ENCODE measurements around the gene LUC7L2. TPM values are rescaled to one million over a fixed set of nuclear protein-coding genes. Genes with fewer than 3 reads are reported as not detected.

LUC7L2 gene
- total and polyA plus RNA-seq, 2 of the 8 experiments (the other 6 are each of a cell fraction or from before 2014, with no cell fraction given): 22.9 to 67.8 TPM

DNA sequence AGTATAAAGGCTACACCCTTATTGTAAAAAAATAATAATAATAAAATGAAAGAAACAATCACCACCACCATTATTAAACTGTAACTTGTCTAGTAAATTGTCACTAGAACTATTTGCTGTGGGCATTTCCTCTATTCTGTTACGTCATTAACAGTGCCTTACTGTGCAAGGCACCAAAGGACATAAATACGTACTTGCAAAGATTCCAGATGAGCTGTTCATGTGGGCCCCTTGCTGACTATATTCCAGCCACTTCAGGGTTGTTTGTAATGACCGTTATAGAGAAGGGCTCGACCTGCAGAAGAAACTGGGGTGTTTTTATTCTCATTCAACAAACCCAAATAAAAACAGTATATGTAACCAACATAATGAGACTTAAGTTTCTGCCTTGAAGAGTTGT lies 63.4 kb downstream of the LUC7L2 start (continued):
- TF ChIP-seq ASH2L (IDR thresholded peaks at IDR 0.05; ENCODE audit: low read length) (no peak), BCL11A (IDR thresholded peaks at IDR 0.05; ENCODE audit: low read depth in 2 of 2, low read length in 2 of 2) (no peak), SP4 (IDR thresholded peaks at IDR 0.05; ENCODE audit: low read length) (no peak), SAP30 (IDR thresholded peaks at IDR 0.05; ENCODE audit: insufficient read depth, insufficient replicate concordance, low read length) (no peak), CHD1 (IDR thresholded peaks at IDR 0.05; ENCODE audit: low read depth, low read length) (no peak)
- TF ChIP-seq, protein P1, sequence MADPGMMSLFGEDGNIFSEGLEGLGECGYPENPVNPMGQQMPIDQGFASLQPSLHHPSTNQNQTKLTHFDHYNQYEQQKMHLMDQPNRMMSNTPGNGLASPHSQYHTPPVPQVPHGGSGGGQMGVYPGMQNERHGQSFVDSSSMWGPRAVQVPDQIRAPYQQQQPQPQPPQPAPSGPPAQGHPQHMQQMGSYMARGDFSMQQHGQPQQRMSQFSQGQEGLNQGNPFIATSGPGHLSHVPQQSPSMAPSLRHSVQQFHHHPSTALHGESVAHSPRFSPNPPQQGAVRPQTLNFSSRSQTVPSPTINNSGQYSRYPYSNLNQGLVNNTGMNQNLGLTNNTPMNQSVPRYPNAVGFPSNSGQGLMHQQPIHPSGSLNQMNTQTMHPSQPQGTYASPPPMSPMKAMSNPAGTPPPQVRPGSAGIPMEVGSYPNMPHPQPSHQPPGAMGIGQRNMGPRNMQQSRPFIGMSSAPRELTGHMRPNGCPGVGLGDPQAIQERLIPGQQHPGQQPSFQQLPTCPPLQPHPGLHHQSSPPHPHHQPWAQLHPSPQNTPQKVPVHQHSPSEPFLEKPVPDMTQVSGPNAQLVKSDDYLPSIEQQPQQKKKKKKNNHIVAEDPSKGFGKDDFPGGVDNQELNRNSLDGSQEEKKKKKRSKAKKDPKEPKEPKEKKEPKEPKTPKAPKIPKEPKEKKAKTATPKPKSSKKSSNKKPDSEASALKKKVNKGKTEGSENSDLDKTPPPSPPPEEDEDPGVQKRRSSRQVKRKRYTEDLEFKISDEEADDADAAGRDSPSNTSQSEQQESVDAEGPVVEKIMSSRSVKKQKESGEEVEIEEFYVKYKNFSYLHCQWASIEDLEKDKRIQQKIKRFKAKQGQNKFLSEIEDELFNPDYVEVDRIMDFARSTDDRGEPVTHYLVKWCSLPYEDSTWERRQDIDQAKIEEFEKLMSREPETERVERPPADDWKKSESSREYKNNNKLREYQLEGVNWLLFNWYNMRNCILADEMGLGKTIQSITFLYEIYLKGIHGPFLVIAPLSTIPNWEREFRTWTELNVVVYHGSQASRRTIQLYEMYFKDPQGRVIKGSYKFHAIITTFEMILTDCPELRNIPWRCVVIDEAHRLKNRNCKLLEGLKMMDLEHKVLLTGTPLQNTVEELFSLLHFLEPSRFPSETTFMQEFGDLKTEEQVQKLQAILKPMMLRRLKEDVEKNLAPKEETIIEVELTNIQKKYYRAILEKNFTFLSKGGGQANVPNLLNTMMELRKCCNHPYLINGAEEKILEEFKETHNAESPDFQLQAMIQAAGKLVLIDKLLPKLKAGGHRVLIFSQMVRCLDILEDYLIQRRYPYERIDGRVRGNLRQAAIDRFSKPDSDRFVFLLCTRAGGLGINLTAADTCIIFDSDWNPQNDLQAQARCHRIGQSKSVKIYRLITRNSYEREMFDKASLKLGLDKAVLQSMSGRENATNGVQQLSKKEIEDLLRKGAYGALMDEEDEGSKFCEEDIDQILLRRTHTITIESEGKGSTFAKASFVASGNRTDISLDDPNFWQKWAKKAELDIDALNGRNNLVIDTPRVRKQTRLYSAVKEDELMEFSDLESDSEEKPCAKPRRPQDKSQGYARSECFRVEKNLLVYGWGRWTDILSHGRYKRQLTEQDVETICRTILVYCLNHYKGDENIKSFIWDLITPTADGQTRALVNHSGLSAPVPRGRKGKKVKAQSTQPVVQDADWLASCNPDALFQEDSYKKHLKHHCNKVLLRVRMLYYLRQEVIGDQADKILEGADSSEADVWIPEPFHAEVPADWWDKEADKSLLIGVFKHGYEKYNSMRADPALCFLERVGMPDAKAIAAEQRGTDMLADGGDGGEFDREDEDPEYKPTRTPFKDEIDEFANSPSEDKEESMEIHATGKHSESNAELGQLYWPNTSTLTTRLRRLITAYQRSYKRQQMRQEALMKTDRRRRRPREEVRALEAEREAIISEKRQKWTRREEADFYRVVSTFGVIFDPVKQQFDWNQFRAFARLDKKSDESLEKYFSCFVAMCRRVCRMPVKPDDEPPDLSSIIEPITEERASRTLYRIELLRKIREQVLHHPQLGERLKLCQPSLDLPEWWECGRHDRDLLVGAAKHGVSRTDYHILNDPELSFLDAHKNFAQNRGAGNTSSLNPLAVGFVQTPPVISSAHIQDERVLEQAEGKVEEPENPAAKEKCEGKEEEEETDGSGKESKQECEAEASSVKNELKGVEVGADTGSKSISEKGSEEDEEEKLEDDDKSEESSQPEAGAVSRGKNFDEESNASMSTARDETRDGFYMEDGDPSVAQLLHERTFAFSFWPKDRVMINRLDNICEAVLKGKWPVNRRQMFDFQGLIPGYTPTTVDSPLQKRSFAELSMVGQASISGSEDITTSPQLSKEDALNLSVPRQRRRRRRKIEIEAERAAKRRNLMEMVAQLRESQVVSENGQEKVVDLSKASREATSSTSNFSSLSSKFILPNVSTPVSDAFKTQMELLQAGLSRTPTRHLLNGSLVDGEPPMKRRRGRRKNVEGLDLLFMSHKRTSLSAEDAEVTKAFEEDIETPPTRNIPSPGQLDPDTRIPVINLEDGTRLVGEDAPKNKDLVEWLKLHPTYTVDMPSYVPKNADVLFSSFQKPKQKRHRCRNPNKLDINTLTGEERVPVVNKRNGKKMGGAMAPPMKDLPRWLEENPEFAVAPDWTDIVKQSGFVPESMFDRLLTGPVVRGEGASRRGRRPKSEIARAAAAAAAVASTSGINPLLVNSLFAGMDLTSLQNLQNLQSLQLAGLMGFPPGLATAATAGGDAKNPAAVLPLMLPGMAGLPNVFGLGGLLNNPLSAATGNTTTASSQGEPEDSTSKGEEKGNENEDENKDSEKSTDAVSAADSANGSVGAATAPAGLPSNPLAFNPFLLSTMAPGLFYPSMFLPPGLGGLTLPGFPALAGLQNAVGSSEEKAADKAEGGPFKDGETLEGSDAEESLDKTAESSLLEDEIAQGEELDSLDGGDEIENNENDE (IDR thresholded peaks at IDR 0.05; ENCODE audit: insufficient replicate concordance, low read length): no peak

Data from H1 (cell line).